ENCODE measurements around the gene RCBTB1.

RCBTB1 gene

GRCh38 chr13:49536144-49536873 lies 49.0 kb downstream of the RCBTB1 start:
- Mint-ChIP-seq H3K9me3 (no peaks in the 10 kb centered on the region), H3K36me3 (ENCODE audit: insufficient read depth) (peaks cover 27% of the 10 kb centered on the region), H3K4me1 (ENCODE audit: low read depth in 2 of 2) (peaks cover 2 to 4% of the 10 kb centered on the region in 2 donors), H3K27ac (peak overlapping the region in 1 of 2 donors; percentile 8), H3K27me3 (no peaks in the 10 kb centered on the region), H3K4me3 (no peak overlapping the region)
- ATAC-seq (replicated peaks) (no peak), DNase-seq (no peak)

- H3K27me3 Mint-ChIP-seq = no peaks in the 10 kb centered on the region
- H3K36me3 Mint-ChIP-seq (ENCODE audit: insufficient read depth) = peaks cover 19% of the 10 kb centered on the region
- peak overlapping the region in 1 of 2 donors; percentile 79 for H3K27ac Mint-ChIP-seq
- H3K9me3 Mint-ChIP-seq = no peaks in the 10 kb centered on the region
- ATAC-seq (replicated peaks) (no peak), DNase-seq (no peak)
- peaks cover 0 to 2% of the 10 kb centered on the region in 2 donors for H3K4me1 Mint-ChIP-seq (ENCODE audit: low read depth in 2 of 2)
- no peak overlapping the region for H3K4me3 Mint-ChIP-seq
Measured at GRCh38 chr13:49533591-49534269, 51.6 kb downstream of the RCBTB1 start.

DNA sequence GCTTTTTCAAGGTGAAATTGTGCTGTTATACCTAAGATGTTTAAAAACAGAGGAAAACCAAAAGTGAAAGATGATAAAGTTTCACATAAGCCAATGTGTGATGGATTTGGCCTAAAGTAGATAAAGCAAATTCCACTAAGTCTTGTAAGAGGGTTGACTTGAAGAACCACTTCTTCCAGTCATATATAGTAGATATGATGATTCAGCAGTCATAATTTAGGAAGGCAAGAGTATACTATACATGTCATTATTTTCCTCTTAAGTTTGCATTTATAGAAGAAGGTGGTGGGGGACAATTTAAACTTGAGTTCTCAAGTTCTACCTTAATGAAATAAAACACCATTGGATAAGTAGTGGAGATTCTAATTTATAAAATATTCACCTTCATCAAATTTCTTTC lies 52.3 kb downstream of the RCBTB1 start:
- DNase-seq = no peak
- no peaks in the 10 kb centered on the region for H3K9me3 Mint-ChIP-seq
- H3K4me1 Mint-ChIP-seq (ENCODE audit: low read depth in 2 of 2) = peaks cover 0 to 2% of the 10 kb centered on the region in 2 donors
- no peak overlapping the region for H3K27ac Mint-ChIP-seq
- ATAC-seq (replicated peaks) = no peak
- H3K4me3 Mint-ChIP-seq = no peak overlapping the region
- no peaks in the 10 kb centered on the region for H3K27me3 Mint-ChIP-seq
- peaks cover 18% of the 10 kb centered on the region for H3K36me3 Mint-ChIP-seq (ENCODE audit: insufficient read depth)

GRCh38 chr13:49532593-49532992 lies 52.8 kb downstream of the RCBTB1 start:
- no peak for DNase-seq
- no peaks in the 10 kb centered on the region for H3K9me3 Mint-ChIP-seq

DNA sequence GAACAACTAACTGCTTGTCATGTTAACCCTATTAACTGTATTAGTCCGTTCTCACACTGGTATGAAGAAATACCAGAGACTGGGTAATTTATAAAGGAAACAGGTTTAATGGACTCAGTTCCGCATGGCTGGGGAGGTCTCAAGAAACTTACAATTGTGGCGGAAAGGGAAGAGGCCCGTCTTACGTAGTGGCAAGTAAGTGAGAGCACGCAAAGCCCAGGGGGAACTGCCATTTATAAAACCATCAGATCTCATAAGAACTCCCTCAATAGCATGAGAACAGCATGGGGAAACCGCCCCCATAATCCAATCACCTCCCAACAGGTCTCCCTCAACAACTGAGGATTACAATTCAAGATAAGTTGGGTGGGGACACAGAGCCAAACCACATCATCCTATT lies 54.9 kb downstream of the RCBTB1 start:
- H3K36me3 Mint-ChIP-seq (ENCODE audit: insufficient read depth) = peaks cover 29% of the 10 kb centered on the region
- no peak for DNase-seq
- H3K9me3 Mint-ChIP-seq = no peaks in the 10 kb centered on the region
- no peaks in the 10 kb centered on the region for H3K27me3 Mint-ChIP-seq
- peak overlapping the region; percentile 6 to 19 for H3K27ac Mint-ChIP-seq
- H3K4me1 Mint-ChIP-seq (ENCODE audit: low read depth in 2 of 2) = no peaks in the 10 kb centered on the region
- no peak overlapping the region for H3K4me3 Mint-ChIP-seq
- no peak for ATAC-seq (replicated peaks)

More at GRCh38 chr13:49532593-49532992, 52.8 kb downstream of the RCBTB1 start:
- Mint-ChIP-seq H3K27me3 (no peaks in the 10 kb centered on the region), H3K27ac (no peak overlapping the region), H3K4me3 (no peak overlapping the region), H3K4me1 (ENCODE audit: low read depth in 2 of 2) (peaks cover 0 to 2% of the 10 kb centered on the region in 2 donors), H3K36me3 (ENCODE audit: insufficient read depth) (peaks cover 17% of the 10 kb centered on the region)
- ATAC-seq (replicated peaks) = no peak

- H3K36me3 Mint-ChIP-seq (ENCODE audit: insufficient read depth) = peaks cover 42% of the 10 kb centered on the region
- peaks cover 0 to 6% of the 10 kb centered on the region in 2 donors for H3K4me1 Mint-ChIP-seq (ENCODE audit: low read depth in 2 of 2)
- ATAC-seq (replicated peaks) (no peak), DNase-seq (no peak)
- H3K27me3 Mint-ChIP-seq = no peaks in the 10 kb centered on the region
- no peaks in the 10 kb centered on the region for H3K9me3 Mint-ChIP-seq
- no peak overlapping the region for H3K4me3 Mint-ChIP-seq
- H3K27ac Mint-ChIP-seq = peak overlapping the region in 1 of 2 donors; percentile 10
Measured at GRCh38 chr13:49528161-49528560, 57.2 kb downstream of the RCBTB1 start.

GRCh38 chr13:49527123-49527522 lies 58.2 kb downstream of the RCBTB1 start:
- Mint-ChIP-seq H3K9me3 (no peaks in the 10 kb centered on the region), H3K4me3 (no peak overlapping the region), H3K27me3 (no peaks in the 10 kb centered on the region), H3K36me3 (ENCODE audit: insufficient read depth) (peaks cover 47% of the 10 kb centered on the region), H3K4me1 (ENCODE audit: low read depth in 2 of 2) (peaks cover 0 to 6% of the 10 kb centered on the region in 2 donors), H3K27ac (no peak overlapping the region)
- no peak for DNase-seq
- no peak for ATAC-seq (replicated peaks)

DNA sequence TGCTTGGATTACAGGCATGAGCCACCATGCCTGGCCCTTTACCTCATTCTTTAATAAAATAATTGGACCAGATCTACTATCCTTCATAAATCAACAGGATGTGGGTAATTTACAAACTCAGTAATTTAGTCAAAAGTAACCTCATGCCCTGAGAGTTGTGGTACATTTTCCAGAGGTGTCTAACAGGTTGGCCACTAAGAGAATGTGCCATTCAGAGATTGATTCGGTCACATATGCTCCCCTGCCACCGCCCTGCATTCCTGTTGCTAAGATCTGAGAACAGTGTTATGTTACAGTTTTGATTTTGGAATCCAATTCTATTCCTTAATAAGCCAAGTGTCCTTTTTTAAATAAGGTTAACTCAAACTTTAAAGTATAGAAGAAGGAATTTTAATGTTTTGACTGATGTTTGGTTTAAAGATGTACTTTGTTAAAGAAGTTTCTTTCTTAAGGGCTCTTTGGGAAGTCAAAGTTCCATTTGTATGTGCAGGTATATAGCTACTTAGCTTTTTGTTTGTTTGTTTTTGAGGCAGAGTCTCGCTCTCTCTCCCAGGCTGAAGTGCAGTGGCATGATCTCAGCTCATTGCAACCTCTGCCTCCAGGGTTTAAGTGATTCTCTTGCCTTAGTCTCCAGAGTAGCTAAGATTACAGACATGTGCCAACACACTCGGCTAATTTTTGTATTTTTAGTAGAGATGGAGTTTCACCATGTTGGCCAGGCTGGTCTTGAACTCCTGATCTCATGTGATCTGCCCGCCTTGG lies 60.4 kb downstream of the RCBTB1 start:
- no peak for DNase-seq

DNA sequence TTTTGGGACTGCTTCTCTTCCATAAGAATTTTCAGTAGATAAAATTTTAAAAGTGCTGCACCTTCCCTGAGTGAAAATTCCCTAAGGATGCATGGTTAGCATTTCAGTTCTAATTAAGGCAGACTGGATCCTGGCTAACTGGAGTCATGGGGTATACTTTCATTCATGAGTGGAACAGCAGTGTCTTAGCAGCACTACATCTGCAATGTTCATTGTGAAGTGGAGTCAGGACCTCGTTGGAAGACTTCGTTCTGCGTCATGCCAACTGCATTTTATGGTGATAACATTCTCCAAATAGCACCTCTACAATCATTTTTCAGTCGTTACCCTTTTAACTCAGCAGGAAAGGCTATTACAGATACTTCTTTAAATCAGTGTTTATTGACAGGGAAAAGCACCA lies 64.1 kb downstream of the RCBTB1 start:
- Mint-ChIP-seq H3K4me1 (ENCODE audit: low read depth in 2 of 2) (peaks cover 2 to 14% of the 10 kb centered on the region in 2 donors), H3K27me3 (no peaks in the 10 kb centered on the region), H3K27ac (peak overlapping the region; percentile 19 to 44), H3K36me3 (ENCODE audit: insufficient read depth) (peaks cover 70% of the 10 kb centered on the region), H3K4me3 (no peak overlapping the region), H3K9me3 (no peaks in the 10 kb centered on the region)
- ATAC-seq (replicated peaks) (no peak), DNase-seq (no peak)

More for the DNA sequence above, 60.4 kb downstream of the RCBTB1 start:
- ATAC-seq (replicated peaks) = peak; percentile 39
- Mint-ChIP-seq H3K4me3 (no peak overlapping the region), H3K9me3 (no peaks in the 10 kb centered on the region), H3K27ac (peak overlapping the region; percentile 81 to 84), H3K27me3 (no peaks in the 10 kb centered on the region), H3K36me3 (ENCODE audit: insufficient read depth) (peaks cover 62% of the 10 kb centered on the region), H3K4me1 (ENCODE audit: low read depth in 2 of 2) (peaks cover 0 to 6% of the 10 kb centered on the region in 2 donors)

DNA sequence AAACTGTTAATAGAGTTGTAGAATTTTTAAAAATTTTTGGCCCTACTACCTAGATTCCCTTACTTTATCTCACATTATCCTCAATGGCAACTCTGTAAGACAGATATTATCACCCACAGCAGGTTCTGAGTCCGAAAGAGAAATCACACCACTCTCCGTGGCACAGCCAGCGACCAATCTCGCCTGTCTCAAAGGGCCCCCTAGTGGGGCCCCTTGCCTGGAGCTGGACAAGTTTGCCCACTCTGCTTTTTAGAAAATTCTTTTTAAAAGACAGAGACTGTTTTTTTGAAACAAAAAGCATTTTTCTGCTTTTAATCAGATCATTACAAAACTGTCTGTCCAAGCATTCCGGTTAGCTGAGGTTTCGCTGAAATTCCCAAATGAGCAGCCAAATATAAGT lies 67.9 kb downstream of the RCBTB1 start:
- ATAC-seq (replicated peaks) (no peak), DNase-seq (no peak)
- peaks cover 8 to 25% of the 10 kb centered on the region in 2 donors for H3K4me1 Mint-ChIP-seq (ENCODE audit: low read depth in 2 of 2)
- H3K36me3 Mint-ChIP-seq (ENCODE audit: insufficient read depth) = peaks cover 72% of the 10 kb centered on the region
- H3K27me3 Mint-ChIP-seq = no peaks in the 10 kb centered on the region
- peak overlapping the region; percentile 13 to 65 for H3K27ac Mint-ChIP-seq
- no peaks in the 10 kb centered on the region for H3K9me3 Mint-ChIP-seq
- no peak overlapping the region for H3K4me3 Mint-ChIP-seq

GRCh38 chr13:49516467-49516866 lies 68.9 kb downstream of the RCBTB1 start:
- no peak overlapping the region for H3K4me3 Mint-ChIP-seq
- no peak for ATAC-seq (replicated peaks)

GRCh38 chr13:49512578-49512977 lies 72.8 kb downstream of the RCBTB1 start:
- peaks cover 51% of the 10 kb centered on the region for H3K36me3 Mint-ChIP-seq (ENCODE audit: insufficient read depth)
- peak overlapping the region; percentile 38 to 61 for H3K27ac Mint-ChIP-seq
- ATAC-seq (replicated peaks) (no peak), DNase-seq (no peak)
- peaks cover 14 to 43% of the 10 kb centered on the region in 2 donors for H3K4me1 Mint-ChIP-seq (ENCODE audit: low read depth in 2 of 2)
- H3K4me3 Mint-ChIP-seq = no peak overlapping the region
- H3K9me3 Mint-ChIP-seq = no peaks in the 10 kb centered on the region
- H3K27me3 Mint-ChIP-seq = no peaks in the 10 kb centered on the region

More at GRCh38 chr13:49516467-49516866, 68.9 kb downstream of the RCBTB1 start:
- Mint-ChIP-seq H3K4me1 (ENCODE audit: low read depth in 2 of 2) (peaks cover 8 to 25% of the 10 kb centered on the region in 2 donors), H3K9me3 (no peaks in the 10 kb centered on the region), H3K27ac (peak overlapping the region; percentile 13 to 65), H3K27me3 (no peaks in the 10 kb centered on the region), H3K36me3 (ENCODE audit: insufficient read depth) (peaks cover 68% of the 10 kb centered on the region)
- DNase-seq = no peak

GRCh38 chr13:49503951-49504350 lies 81.4 kb downstream of the RCBTB1 start:
- Mint-ChIP-seq H3K4me1 (ENCODE audit: low read depth in 2 of 2) (peaks cover 20 to 46% of the 10 kb centered on the region in 2 donors), H3K36me3 (ENCODE audit: insufficient read depth) (peaks cover 15% of the 10 kb centered on the region), H3K27me3 (no peaks in the 10 kb centered on the region), H3K9me3 (no peaks in the 10 kb centered on the region), H3K27ac (peak overlapping the region in 1 of 2 donors; percentile 49), H3K4me3 (no peak overlapping the region)
- no peak for ATAC-seq (replicated peaks)
- DNase-seq = no peak

Data from effector memory CD8-positive, alpha-beta T cell (primary cell).